Cardiac muscle cell (in vitro differentiated cells and primary cell): ENCODE results near the gene RECQL. TPM values are rescaled to one million over a fixed set of nuclear protein-coding genes. Genes with fewer than 3 reads are reported as not detected.
"Not testable (repeated sequence)": the region's sequence is repeated elsewhere in the genome, so short reads cannot be mapped to it uniquely, and the experiment has no call there.

Experiments
- DNase-seq, 2 donors: peaks; one replicate each; pipeline versions ENCODE4 v3.0.0 to v3.0.0-alpha.2; 2010 to 2017; ENCODE audit warnings: low read depth in 1 of 2, low spot score in 1 of 2
- H3K27ac ChIP-seq: fragments of 200-600 bp; sonication (generic); 2 replicates; pipeline ENCODE4 v1.5.1; 2016
- H3K27me3 ChIP-seq: fragments of 200-600 bp; sonication (generic); 2 replicates; pipeline ENCODE4 v1.6.0; 2016; ENCODE audit warnings: control low read depth
- H3K36me3 ChIP-seq: fragments of 200-600 bp; sonication (generic); 2 replicates; pipeline ENCODE4 v1.5.1; 2016; ENCODE audit warnings: control low read depth
- H3K4me1 ChIP-seq: fragments of 200-600 bp; sonication (generic); 2 replicates; pipeline ENCODE4 v1.8.1; 2017; ENCODE audit warnings: low read depth, mild to moderate bottlenecking, mixed run types
- H3K4me3 ChIP-seq: fragments of 200-600 bp; sonication (generic); 2 replicates; pipeline ENCODE4 v1.5.1; 2016; ENCODE audit warnings: mild to moderate bottlenecking
- H3K9me3 ChIP-seq: fragments of 200-600 bp; sonication (generic); 2 replicates; pipeline ENCODE4 v1.5.1; 2017; ENCODE audit warnings: low read depth, mild to moderate bottlenecking, control low read depth
- polyA plus RNA-seq: library from polyadenylated mRNA; unstranded; fragments of >200 nt; fragmentation: Nextera tagmentation; extraction: Ambion mirVana; gene quantifications from 2 replicates; pipeline ENCODE4 v1.2.1, GENCODE V29; 2016
- total RNA-seq: library from RNA; depleted of rRNA; stranded (reverse); fragments of >200 nt; gene quantifications from 2 replicates; pipeline ENCODE4 v1.2.3, GENCODE V29; 2016
- TF ChIP-seq, protein P1 (sequence below): IDR thresholded peaks from 2 replicates; pipeline ENCODE4 v1.5.1; 2012; ENCODE audit warnings: low read depth, mild to moderate bottlenecking, low read length

The RECQL gene
- total and polyA plus RNA-seq, 2 experiments from 2014 or later = 13.6 to 14.7 TPM

DNA sequence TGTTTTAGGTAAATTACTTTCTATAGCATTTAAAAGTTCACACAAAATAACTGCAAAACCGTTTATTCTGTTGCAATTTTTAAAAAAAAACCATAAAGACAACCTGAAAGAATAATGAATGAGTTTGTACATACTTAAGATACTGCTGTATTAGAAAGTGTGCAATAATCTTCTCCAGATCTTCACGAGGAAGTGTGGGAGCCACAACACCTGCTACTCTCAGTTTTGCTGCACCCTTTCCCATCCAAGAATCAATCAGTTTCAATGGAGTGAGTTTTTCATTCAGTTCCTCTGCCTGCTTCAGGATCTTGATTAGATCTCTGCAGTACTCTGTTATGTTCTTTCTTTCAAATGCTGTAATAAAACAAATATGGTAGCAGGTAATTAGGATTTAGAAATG lies 30.1 kb downstream of the RECQL start:
- TF ChIP-seq, protein P1, sequence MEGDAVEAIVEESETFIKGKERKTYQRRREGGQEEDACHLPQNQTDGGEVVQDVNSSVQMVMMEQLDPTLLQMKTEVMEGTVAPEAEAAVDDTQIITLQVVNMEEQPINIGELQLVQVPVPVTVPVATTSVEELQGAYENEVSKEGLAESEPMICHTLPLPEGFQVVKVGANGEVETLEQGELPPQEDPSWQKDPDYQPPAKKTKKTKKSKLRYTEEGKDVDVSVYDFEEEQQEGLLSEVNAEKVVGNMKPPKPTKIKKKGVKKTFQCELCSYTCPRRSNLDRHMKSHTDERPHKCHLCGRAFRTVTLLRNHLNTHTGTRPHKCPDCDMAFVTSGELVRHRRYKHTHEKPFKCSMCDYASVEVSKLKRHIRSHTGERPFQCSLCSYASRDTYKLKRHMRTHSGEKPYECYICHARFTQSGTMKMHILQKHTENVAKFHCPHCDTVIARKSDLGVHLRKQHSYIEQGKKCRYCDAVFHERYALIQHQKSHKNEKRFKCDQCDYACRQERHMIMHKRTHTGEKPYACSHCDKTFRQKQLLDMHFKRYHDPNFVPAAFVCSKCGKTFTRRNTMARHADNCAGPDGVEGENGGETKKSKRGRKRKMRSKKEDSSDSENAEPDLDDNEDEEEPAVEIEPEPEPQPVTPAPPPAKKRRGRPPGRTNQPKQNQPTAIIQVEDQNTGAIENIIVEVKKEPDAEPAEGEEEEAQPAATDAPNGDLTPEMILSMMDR = no peak

DNA sequence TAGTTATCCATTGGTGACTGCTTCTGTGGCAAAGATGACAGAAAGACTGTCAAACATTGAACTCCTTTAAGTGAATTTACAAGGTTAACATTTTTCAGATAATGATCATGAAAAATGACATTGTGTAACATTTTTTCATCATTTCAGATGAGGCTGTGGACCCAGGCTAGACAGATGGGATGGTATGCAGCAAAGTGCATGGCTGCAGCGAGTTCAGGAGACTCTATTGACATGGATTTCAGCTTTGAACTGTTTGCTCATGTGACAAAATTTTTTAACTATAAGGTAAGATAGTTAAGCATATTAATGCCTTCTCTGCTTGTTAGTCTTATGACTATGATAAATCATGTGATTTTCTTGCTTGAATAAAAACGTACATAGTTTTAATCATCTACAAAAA lies 34.1 kb downstream of the RECQL start:
- H3K27me3 ChIP-seq, DNase-seq, H3K4me1 ChIP-seq, H3K27ac ChIP-seq, H3K4me3 ChIP-seq, H3K9me3 ChIP-seq: not testable (repeated sequence)
- H3K36me3 ChIP-seq = peaks cover 34% of the 10 kb centered on the region

More for the DNA sequence above, 30.1 kb downstream of the RECQL start:
- Histone ChIP-seq H3K36me3 (peaks cover 44% of the 10 kb centered on the region), H3K27ac (no peak overlapping the region), H3K27me3 (no peaks in the 10 kb centered on the region), H3K9me3 (no peaks in the 10 kb centered on the region), H3K4me1 (no peaks in the 10 kb centered on the region), H3K4me3 (no peak overlapping the region)
- no peak for DNase-seq

DNA sequence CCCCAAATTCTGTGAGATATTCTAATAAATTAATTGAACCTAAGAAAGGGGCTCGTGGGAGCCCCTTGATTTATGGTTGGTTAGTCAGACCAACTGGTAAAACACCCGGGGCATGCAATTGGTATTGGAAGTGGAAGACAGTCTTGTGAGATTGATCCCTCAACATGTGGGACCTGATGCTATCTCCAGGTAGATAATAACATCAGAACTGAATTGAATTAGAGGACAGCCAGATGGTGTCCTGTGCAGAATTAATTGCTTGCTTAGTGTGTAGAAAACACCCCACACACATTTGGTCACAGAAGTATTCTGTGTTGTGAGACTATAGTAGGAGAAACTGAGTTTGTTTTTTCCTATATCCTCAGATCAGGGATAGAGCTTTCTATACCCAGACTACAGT lies 42.0 kb downstream of the RECQL start:
- H3K4me1 ChIP-seq = no peaks in the 10 kb centered on the region

DNA sequence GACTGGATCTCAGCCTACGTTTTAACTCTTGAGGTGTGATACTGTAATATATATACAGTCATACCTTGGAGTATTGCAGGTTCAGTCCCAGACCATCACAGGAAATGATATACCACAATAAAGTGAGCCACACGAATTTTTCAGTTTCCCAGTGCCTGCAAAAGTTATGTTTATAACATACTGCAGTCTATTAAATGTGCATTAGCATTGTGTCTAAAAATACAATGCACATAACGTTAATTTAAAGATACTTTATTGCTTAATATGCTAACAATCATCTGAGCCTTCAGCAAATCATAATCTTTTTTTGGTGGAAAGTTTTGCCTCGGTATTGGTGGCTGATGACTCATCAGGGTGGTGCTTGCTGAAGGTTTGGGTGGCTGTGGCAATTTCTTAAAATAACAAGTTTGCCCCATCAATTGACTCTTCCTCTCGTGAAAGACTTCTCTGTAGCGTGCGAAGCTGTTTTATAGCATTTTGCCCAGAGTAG lies 45.1 kb downstream of the RECQL start:
- Histone ChIP-seq H3K27me3 (no peaks in the 10 kb centered on the region), H3K9me3 (no peaks in the 10 kb centered on the region), H3K27ac (no peak overlapping the region), H3K4me1 (no peaks in the 10 kb centered on the region), H3K4me3 (no peak overlapping the region), H3K36me3 (peaks cover 13% of the 10 kb centered on the region)
- DNase-seq = no peak
- TF ChIP-seq, protein P1 = no peak

More for the DNA sequence above, 42.0 kb downstream of the RECQL start:
- no peak for DNase-seq
- Histone ChIP-seq H3K36me3 (peaks cover 27% of the 10 kb centered on the region), H3K4me3 (no peak overlapping the region), H3K9me3 (no peaks in the 10 kb centered on the region), H3K27ac (no peak overlapping the region), H3K27me3 (no peaks in the 10 kb centered on the region)
- TF ChIP-seq, protein P1 = no peak

DNA sequence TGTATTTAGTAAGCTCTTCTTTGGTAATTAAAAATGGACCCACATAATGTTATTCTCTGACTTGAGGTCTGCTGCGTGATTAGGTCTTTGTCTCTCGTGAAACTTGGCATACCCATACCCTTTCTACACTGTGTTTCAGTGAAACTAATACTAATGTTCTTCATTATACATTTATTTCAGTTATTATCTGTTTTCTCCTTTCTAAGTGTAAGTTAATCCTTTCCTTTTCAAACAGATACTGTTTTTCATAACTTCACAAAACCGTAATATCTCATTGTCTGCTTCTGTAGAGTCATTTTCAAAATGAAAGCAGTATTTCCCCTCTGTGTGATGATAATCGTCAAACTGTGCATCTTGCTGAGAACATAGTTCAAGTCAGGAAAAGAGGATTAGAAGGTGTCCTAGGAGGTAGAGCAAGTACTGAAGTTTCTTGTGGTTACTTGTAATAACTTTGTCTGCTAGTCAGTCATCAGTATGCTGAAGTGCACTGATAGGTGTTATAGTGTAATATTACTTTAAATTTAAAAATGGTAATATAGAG lies 48.1 kb downstream of the RECQL start:
- Histone ChIP-seq H3K27me3 (no peaks in the 10 kb centered on the region), H3K36me3 (peaks cover 10% of the 10 kb centered on the region), H3K27ac (no peak overlapping the region), H3K4me3 (no peak overlapping the region), H3K9me3 (no peaks in the 10 kb centered on the region), H3K4me1 (no peaks in the 10 kb centered on the region)
- TF ChIP-seq, protein P1 = no peak
- DNase-seq = no peak

DNA sequence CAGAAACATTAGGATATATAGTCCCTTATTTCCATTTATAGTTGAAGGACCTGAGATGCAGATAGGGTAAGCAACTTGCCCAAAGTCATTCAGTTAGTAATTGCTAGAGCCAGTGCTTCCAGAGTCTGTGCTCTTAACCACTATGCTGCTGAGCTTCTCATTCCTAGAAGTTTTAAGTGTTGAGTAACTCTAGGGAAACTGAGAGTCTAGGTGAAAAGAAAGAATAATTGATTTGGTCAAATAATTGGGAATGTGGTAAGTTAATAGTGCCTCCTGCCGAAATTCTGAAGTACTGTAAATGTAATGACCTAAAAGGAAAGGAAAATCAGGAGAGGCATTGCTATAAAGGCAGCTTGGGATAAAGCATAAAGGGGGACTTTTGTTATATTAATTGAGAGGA lies 49.9 kb downstream of the RECQL start:
- peaks cover 12% of the 10 kb centered on the region for H3K36me3 ChIP-seq
- no peaks in the 10 kb centered on the region for H3K4me1 ChIP-seq
- no peaks in the 10 kb centered on the region for H3K9me3 ChIP-seq
- H3K27ac ChIP-seq = no peak overlapping the region
- no peak overlapping the region for H3K4me3 ChIP-seq
- peak in 1 of 2 donors; percentile 8 for DNase-seq
- TF ChIP-seq, protein P1 = no peak
- H3K27me3 ChIP-seq = no peaks in the 10 kb centered on the region
